ENCODE measurements around the gene POLRMT.

- no peak for TF ChIP-seq CTCF (optimal IDR thresholded peaks at IDR 0.05 in 1 of 3, IDR thresholded peaks at IDR 0.05 in 1 of 3, conservative IDR thresholded peaks at IDR 0.05 in 1 of 3; ENCODE audit: extremely low read depth in 1 of 3, insufficient read depth in 2 of 3, low read length in 3 of 3)
- TF ChIP-seq EZH2 (IDR thresholded peaks at IDR 0.05; ENCODE audit: low read length), result no peak
Measured at GRCh38 chr19:634975-635652, 1.8 kb upstream of the POLRMT start.
